Neuronal stem cell (in vitro differentiated cells): Measurements from ENCODE around the gene SLC12A3.

Experiments used
- DNase-seq: peaks from one replicate; pipeline ENCODE4 v3.0.0-alpha.2; 2013; ENCODE audit warnings: low spot score
- H2AFZ ChIP-seq: one replicate; pipeline ENCODE4 v1.6.1; 2013; ENCODE audit warnings: mild to moderate bottlenecking, low read length, inconsistent platforms
- H2AK5ac ChIP-seq: 2 replicates; pipeline ENCODE4 v1.6.1; 2013; ENCODE audit warnings: low read depth, mild to moderate bottlenecking, inconsistent platforms, low read length, moderate library complexity, mixed read lengths
- H2BK120ac ChIP-seq: 2 replicates; pipeline ENCODE4 v1.6.1; 2013; ENCODE audit warnings: low read depth, mild to moderate bottlenecking, inconsistent platforms, low read length, moderate library complexity, mixed read lengths
- H2BK12ac ChIP-seq: one replicate; pipeline ENCODE4 v1.6.1; 2013; ENCODE audit warnings: low read length, inconsistent platforms
- H2BK15ac ChIP-seq: 2 replicates; pipeline ENCODE4 v1.6.1; 2013; ENCODE audit warnings: mild to moderate bottlenecking, low read length, inconsistent platforms, mixed read lengths
- H2BK5ac ChIP-seq: one replicate; pipeline ENCODE4 v1.6.1; 2013; ENCODE audit warnings: inconsistent platforms, mild to moderate bottlenecking, low read length, moderate library complexity
- H3K14ac ChIP-seq: one replicate; pipeline ENCODE4 v1.6.1; 2013; ENCODE audit warnings: low read length, inconsistent platforms
- H3K18ac ChIP-seq: 2 replicates; pipeline ENCODE4 v1.6.1; 2013; ENCODE audit warnings: low read length, inconsistent platforms
- H3K23ac ChIP-seq: 2 replicates; pipeline ENCODE4 v1.6.1; 2013; ENCODE audit warnings: low read depth, mild to moderate bottlenecking, mixed read lengths, low read length, inconsistent platforms; ENCODE audit not compliant: poor library complexity
- H3K27ac ChIP-seq: replicated peaks from 3 replicates; pipeline ENCODE4 v1.5.1; 2013; ENCODE audit warnings: low read length, inconsistent platforms
- H3K27me3 ChIP-seq, 3 experiments: 2 replicates each; pipeline ENCODE4 v1.6.1; 2013; ENCODE audit warnings: low read length in 3 of 3, mild to moderate bottlenecking in 2 of 3, inconsistent platforms in 1 of 3, low read depth in 1 of 3, mixed read lengths in 1 of 3, moderate library complexity in 1 of 3; ENCODE audit not compliant: control insufficient read depth in 3 of 3, insufficient read depth in 3 of 3
- H3K36me3 ChIP-seq, 2 donors: replicated peaks in 1 of 2; 2 replicates each; pipeline ENCODE4 v1.6.1; 2013; ENCODE audit warnings: low read length in 2 of 2; ENCODE audit not compliant: control insufficient read depth in 2 of 2, insufficient read depth in 2 of 2
- H3K4ac ChIP-seq: 2 replicates; pipeline ENCODE4 v1.6.1; 2013; ENCODE audit warnings: inconsistent platforms, mild to moderate bottlenecking, low read length, moderate library complexity
- H3K4me1 ChIP-seq, 2 donors: 1 replicate in 1 of 2; 2 replicates in 1 of 2; pipeline ENCODE4 v1.6.1; 2013; ENCODE audit warnings: low read length in 2 of 2, low read depth in 1 of 2; ENCODE audit not compliant: control insufficient read depth in 2 of 2, insufficient read depth in 1 of 2
- H3K4me2 ChIP-seq: one replicate; pipeline ENCODE4 v1.6.1; 2013; ENCODE audit warnings: mild to moderate bottlenecking, low read length, inconsistent platforms; ENCODE audit not compliant: insufficient read depth, poor library complexity, severe bottlenecking
- H3K4me3 ChIP-seq, 2 donors: 2 replicates each; pipeline ENCODE4 v1.5.1; 2013; ENCODE audit warnings: low read length in 2 of 2, mild to moderate bottlenecking in 2 of 2, inconsistent platforms in 1 of 2, moderate library complexity in 1 of 2
- H3K79me1 ChIP-seq: one replicate; pipeline ENCODE4 v1.6.1; 2013; ENCODE audit warnings: low read depth, mild to moderate bottlenecking, inconsistent platforms, low read length, moderate library complexity
- H3K9ac ChIP-seq: one replicate; pipeline ENCODE4 v1.6.1; 2013; ENCODE audit warnings: mild to moderate bottlenecking, low read depth, low read length, inconsistent platforms; ENCODE audit not compliant: poor library complexity
- H3K9me3 ChIP-seq, 2 donors: replicated peaks in 1 of 2; 2 replicates each; pipeline versions ENCODE3 to v1.6.1; 2013; ENCODE audit warnings: low read length in 2 of 2, mild to moderate bottlenecking in 2 of 2, inconsistent platforms in 1 of 2, low read depth in 1 of 2, mixed read lengths in 1 of 2, moderate library complexity in 1 of 2; ENCODE audit not compliant: control insufficient read depth in 2 of 2, insufficient read depth in 1 of 2
- H4K8ac ChIP-seq: one replicate; pipeline ENCODE4 v1.6.1; 2013; ENCODE audit warnings: low read depth, mild to moderate bottlenecking, inconsistent platforms, low read length, moderate library complexity
- H4K91ac ChIP-seq: one replicate; pipeline ENCODE4 v1.6.1; 2013; ENCODE audit warnings: low read length, low read depth, mild to moderate bottlenecking, inconsistent platforms; ENCODE audit not compliant: poor library complexity
- WGBS, 2 donors: extraction: QIAGEN DNeasy Blood & Tissue Kit; methylation state at CpG; one replicate each; pipeline ENCODE4 v1.1.7; 2013; ENCODE audit warnings: missing lambda C conversion rate in 2 of 2, mixed read lengths in 1 of 2; ENCODE audit not compliant: insufficient read length in 2 of 2, insufficient replicate concordance in 1 of 2; ENCODE audit errors: extremely low coverage in 2 of 2; 5-methylcytosine and 5-hydroxymethylcytosine counted together

The SLC12A3 gene

GRCh38 chr16:56896244-56896643 lies 31.2 kb downstream of the SLC12A3 start:
- Histone ChIP-seq H4K91ac (no peak overlapping the region), H3K9ac (no peak overlapping the region), H3K79me1 (no peaks in the 10 kb centered on the region), H2BK5ac (no peak overlapping the region), H3K4me1 (no peaks in the 10 kb centered on the region), H4K8ac (no peak overlapping the region), H2BK12ac (no peak overlapping the region), H2AFZ (no peak overlapping the region), H3K9me3 (no peaks in the 10 kb centered on the region), H3K18ac (no peak overlapping the region), H3K27ac (no peak overlapping the region), H3K14ac (no peak overlapping the region), H3K4me2 (no peak overlapping the region), H2BK120ac (no peak overlapping the region), H3K4me3 (no peak overlapping the region), H2AK5ac (peak overlapping the region; percentile 74), H3K27me3 (peaks cover 0 to 31% (median 0%) of the 10 kb centered on the region in 3 experiments), H2BK15ac (no peak overlapping the region), H3K36me3 (no peaks in the 10 kb centered on the region), H3K23ac (no peak overlapping the region), H3K4ac (no peak overlapping the region)
- no CpG with 5 or more reads among the region's 3 CpGs for WGBS, 2 donors
- DNase-seq, result no peak

DNA sequence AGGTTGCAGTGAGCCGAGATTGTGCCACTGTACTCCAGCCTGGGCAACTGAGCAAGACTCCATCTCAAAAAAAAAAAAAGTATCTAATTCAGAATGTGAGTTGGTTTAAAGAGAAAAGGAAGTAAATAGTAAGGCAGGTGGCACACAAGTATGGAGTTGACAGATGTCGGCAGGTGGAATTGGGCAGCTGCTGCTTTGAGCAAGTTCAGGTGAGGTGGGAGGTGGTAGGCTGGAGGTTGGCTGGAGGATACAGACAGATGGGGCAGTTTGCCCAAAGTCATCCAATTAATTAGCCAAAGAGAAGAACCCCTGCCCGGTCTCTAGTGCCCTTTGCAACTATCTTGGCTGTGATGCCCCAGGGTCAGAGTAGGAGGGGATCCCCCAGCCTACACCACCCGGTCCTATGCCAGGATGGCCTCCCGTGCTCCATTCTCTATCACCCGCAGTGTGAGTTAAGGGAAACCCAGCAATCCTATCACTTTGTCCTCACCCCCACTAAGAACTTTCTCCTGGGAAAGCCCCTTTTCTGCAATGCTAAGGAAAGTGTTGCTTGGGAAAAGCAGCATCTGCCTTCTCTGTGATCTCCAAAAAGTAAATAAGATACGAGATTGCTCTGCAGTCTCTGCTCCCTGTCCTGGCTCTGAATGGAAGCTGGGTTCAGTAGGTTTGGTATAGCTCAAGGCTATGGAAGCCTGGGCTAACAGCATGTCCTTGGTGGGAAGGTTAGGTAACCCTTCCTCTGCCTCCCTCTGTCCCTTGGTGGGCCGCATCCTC lies 32.2 kb downstream of the SLC12A3 start:
- Histone ChIP-seq H2AK5ac (no peak overlapping the region), H3K4me3 (no peak overlapping the region), H3K9ac (no peak overlapping the region), H3K36me3 (no peaks in the 10 kb centered on the region), H3K14ac (no peak overlapping the region), H3K18ac (no peak overlapping the region), H3K4me1 (no peaks in the 10 kb centered on the region), H3K27me3 (peaks cover 0 to 38% (median 0%) of the 10 kb centered on the region in 3 experiments), H4K8ac (no peak overlapping the region), H2BK12ac (no peak overlapping the region), H2BK120ac (no peak overlapping the region), H4K91ac (peak overlapping the region; percentile 39), H2BK15ac (no peak overlapping the region), H2BK5ac (no peak overlapping the region), H3K4ac (no peak overlapping the region), H2AFZ (no peak overlapping the region), H3K9me3 (no peaks in the 10 kb centered on the region), H3K4me2 (no peak overlapping the region), H3K23ac (no peak overlapping the region), H3K27ac (no peak overlapping the region), H3K79me1 (no peaks in the 10 kb centered on the region)
- no CpG with 5 or more reads among the region's 8 CpGs for WGBS, 2 donors
- DNase-seq, result no peak

DNA sequence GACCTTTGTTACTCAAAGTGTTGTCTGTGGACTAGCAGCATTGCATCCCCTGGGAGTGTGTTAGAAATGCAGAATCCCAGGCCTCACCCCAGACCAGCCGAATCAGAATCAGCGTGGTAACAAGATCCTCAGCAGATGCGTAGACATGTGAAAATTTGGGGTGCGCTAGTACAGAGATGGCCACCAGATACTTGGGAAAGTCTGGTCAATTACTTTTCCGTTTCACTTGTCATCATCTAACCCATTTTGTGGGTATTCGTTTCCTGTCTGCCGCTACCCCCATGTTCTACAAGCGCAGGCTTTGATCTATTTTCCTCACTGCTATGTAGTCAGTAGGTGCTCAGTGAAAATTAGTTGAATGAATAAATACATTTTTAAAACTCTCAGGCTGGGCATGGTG lies 33.8 kb downstream of the SLC12A3 start:
- Histone ChIP-seq H3K18ac (no peak overlapping the region), H3K27ac (no peak overlapping the region), H3K4me3 (no peak overlapping the region), H3K36me3 (no peaks in the 10 kb centered on the region), H2BK5ac (no peak overlapping the region), H3K4ac (no peak overlapping the region), H4K91ac (no peak overlapping the region), H2BK120ac (no peak overlapping the region), H3K79me1 (no peaks in the 10 kb centered on the region), H2AK5ac (no peak overlapping the region), H3K27me3 (peaks cover 0 to 38% (median 0%) of the 10 kb centered on the region in 3 experiments), H2BK12ac (no peak overlapping the region), H4K8ac (no peak overlapping the region), H3K4me2 (no peak overlapping the region), H2BK15ac (no peak overlapping the region), H3K14ac (no peak overlapping the region), H3K9me3 (no peaks in the 10 kb centered on the region), H3K23ac (no peak overlapping the region), H3K9ac (no peak overlapping the region), H2AFZ (no peak overlapping the region), H3K4me1 (no peaks in the 10 kb centered on the region)
- no peak for DNase-seq
- no CpG with 5 or more reads among the region's 8 CpGs for WGBS, 2 donors

- no peak overlapping the region for H2AK5ac ChIP-seq
- H2BK120ac ChIP-seq, result no peak overlapping the region
- no peak overlapping the region for H2BK12ac ChIP-seq
- no peak overlapping the region for H3K14ac ChIP-seq
- no peak overlapping the region for H4K8ac ChIP-seq
- no peak overlapping the region for H3K9ac ChIP-seq
- no peaks in the 10 kb centered on the region for H3K9me3 ChIP-seq
- no peak overlapping the region for H4K91ac ChIP-seq
- no peaks in the 10 kb centered on the region for H3K36me3 ChIP-seq
- no peaks in the 10 kb centered on the region for H3K4me1 ChIP-seq
- DNase-seq, result no peak
- H2BK5ac ChIP-seq, result no peak overlapping the region
- H2BK15ac ChIP-seq, result no peak overlapping the region
- WGBS, 2 donors, result no CpG with 5 or more reads among the region's 2 CpGs
- H3K18ac ChIP-seq, result no peak overlapping the region
- H3K4me2 ChIP-seq, result no peak overlapping the region
- H2AFZ ChIP-seq, result no peak overlapping the region
- H3K27me3 ChIP-seq, result peaks cover 0 to 26% (median 0%) of the 10 kb centered on the region in 3 experiments
- no peaks in the 10 kb centered on the region for H3K79me1 ChIP-seq
- H3K27ac ChIP-seq, result no peak overlapping the region
- H3K23ac ChIP-seq, result no peak overlapping the region
- no peak overlapping the region for H3K4ac ChIP-seq
- no peak overlapping the region for H3K4me3 ChIP-seq
These were observed 38.9 kb downstream of the SLC12A3 start for GRCh38 chr16:56903866-56904265.
